GM18526 (cell line): ENCODE measurements around the gene EML3.

ENCODE experiments used
- POLR2A ChIP-seq: IDR thresholded peaks from 3 replicates; pipeline ENCODE4 v1.6.1; 2011; ENCODE audit not compliant: insufficient read length; ENCODE audit errors: extremely low read depth

EML3 gene

DNA sequence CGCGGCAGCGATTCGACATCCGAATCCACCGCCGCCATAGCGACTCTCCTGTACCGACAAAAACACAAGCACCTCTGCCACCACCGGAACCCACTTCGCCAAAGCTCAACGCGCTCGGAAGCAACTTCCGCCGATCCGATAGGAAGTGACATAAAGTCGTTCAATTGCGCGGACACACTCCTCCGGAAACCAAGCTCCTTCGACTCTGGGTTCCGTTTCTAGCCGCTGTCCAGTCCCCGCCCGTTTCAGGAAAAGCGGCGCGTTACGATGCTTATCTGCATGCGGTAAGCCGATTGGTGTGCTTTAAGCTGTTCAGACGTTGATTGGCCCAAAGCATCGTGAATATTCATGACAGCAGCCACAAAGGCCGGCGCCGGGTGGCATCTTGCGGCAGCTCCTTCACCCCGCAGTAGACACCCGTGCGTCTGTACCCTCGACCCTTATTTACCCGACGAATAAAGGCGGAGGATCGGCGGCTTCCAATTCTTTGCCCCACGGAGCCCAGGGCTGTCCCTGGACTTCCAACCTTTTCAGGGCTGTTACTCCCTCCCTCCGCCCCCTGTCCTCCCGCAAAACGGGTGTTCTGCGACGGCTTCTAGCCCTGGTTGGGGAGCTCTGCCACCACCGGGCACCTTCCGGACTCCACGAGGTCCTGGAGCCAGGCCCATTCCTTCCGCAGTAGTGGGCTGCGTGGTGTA lies 21.0 kb downstream of the EML3 start, which contains the start of gene TUT1:
Gene TUT1 (minus strand): TSS at position 76 of the 698 bp plus-strand sequence. CDS start 38 bp downstream, at position 38.
- peak; percentile 94 for TF ChIP-seq POLR2A

DNA sequence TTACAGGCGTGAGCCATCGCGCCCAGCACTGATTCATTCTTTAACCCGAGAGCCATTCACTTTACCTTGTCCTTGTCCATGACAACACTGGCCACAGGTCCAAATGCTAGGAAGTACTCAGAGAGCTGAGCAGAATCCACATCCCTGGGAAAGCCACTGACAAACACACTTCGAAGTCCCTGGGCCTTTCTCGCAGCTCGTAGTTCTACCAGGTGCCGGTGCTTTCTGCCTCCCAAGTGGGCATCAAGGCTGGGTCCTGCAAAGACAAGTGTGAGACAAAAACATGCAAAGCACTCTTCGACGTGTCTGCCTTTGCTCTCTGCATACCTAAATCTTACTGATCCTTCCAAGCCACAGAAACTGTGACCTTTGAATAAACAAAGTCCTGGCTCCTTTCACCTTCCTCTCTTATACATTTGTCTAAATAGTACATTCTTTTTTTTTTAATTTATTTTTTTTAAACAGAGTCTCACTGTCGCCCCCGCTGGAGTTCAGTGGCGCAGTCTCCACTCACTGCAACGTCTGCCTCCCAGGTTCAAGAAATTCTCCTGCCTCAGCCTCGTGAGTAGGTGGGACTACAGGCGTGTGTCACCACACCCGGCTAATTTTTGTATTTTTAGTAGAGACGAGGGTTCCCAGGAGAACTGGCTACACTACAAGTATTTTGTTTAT lies 23.5 kb downstream of the EML3 start:
- TF ChIP-seq POLR2A = no peak

DNA sequence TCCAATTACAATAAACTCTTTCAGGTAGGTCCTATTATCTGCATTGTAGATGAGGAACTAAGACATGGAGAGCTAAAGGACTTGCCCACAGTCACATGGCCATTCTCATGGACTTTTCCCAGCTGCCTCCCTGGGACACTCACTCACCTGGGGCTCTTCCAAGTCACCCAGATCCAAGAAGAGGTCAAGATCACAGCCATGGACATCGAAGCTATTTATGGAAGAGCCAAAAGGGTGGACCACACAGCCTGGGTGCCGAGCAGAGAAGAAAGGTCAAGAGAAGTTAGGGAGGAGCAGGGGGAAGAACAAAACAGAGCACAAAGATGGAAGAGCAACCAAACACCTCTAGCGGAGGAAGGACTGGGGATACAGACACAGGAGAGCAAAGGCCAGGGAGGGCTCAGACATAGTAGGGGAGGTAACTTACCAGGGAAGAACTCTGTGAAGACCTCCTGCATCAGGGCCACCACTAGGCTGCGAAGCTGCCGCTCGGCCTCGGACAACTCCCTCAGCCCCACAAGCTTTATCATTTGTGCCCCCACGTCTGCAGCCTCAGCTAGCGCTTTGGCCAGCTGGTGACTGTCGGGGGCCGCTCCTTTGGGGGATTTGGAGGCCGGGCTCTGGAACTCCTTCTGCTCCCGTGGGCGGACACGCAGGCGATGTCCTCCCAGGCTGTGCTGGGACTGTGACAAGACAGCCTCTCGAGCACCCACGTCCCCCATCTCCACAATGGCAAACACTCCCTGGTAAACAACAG lies 31.4 kb downstream of the EML3 start:
- no peak for TF ChIP-seq POLR2A

DNA sequence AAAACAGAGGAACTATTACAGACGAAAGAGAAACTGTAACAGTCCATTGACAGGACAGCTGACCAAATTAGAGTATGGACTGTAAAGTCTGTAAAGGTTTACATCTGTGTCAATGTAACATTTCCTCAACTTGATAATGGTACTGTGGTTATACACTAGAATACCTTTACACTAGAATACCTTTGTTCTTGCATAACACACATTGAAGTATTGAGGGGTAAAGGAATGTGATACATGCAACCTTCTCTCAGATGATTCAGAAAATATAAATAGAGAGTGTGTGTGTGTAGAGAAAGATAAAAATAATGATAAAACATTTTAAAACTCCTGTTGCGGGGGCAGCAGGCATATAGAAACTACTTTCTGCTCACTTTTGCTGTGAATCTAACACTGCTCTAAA lies 33.3 kb downstream of the EML3 start:
- no peak for TF ChIP-seq POLR2A

DNA sequence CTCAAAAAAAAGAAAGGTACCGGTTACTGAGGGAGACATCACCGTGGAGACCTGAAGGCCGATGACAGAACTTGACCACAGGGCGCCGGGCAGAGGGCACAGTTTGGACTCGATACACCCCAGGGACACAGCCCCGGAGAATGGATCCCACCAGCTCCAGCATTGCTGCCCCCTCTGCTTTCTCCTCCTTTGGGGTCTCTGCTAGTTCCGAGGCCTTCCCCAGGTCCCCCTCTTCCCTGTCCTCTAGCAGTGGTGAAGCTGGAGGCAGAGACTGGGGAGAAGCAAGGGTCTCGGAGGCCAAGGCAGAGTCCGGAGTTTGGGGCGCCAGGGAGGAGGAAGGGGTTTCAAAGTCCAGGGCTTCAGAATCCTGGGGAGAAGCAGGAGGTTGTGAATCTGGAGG lies 34.0 kb downstream of the EML3 start:
- TF ChIP-seq POLR2A = no peak

DNA sequence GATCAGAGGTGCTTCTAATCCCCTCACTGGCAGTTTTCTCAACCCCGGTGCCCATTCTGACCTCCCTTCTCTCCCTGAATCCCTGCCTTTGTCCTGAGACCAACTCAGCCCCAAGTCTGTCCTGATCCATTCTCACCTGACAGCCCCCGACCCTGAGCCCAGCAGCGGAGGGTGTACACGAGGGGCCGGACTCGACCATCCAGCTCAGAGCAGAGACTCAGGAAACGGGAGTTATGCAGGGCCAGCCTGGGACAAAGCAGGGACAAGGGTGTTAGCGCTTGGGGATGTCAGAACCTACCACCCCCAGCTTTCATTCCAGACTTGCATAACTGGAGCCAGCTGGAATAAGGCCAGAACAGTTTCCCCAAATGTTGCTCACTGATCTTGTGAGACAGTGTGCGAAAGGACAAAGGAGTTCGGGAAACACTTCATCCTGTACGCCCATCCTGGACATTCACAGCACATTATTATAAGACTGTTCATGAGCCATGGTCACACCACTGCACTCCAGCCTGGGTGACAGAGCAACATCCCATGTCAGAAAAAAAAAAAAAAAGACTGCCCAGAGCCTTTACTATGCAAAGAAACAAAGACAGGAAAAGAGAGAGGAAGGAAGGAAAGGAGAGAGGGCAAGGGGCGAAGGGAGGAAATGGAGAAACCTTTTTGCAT lies 35.4 kb downstream of the EML3 start:
- no peak for TF ChIP-seq POLR2A

DNA sequence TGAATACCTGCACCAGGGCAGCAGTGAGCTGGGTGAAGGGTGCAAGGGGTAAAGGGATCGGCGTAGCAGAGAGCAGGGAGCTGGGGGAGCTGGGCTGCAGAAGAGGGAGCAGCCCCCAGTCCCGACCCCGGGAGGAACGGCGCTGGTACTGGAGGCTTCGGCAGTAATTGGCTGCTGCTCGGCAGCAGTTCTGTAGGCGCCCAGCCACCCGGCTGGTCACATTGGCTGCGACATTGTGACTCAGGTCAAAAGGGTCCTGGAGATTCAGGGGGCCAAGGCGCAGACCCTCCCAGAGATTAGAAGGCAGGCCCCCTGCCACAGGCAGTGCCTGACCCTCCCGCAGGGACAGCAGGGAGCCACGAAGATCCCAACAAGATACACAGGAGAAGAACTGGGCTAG lies 36.7 kb downstream of the EML3 start:
- no peak for TF ChIP-seq POLR2A

DNA sequence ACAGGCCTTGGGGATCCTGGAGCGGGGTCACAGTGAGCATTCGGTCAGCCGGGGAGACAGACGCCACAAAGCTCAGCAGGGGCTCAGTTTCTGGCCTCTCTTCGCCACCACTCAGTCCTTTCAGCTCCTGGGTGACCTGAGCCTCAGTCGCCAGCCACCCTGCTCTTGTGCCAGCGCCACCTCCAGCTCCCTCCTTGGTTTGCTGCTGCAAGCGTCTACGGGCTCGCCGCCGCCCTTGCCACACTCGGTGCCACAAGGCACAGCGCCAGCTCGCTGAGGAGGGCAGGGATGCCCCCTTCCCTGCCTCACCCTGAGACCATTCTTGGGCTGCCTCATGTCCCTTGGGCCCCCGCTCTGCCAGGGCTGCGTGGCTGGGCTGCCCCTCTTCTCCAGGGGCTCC lies 37.4 kb downstream of the EML3 start:
- TF ChIP-seq POLR2A = no peak

DNA sequence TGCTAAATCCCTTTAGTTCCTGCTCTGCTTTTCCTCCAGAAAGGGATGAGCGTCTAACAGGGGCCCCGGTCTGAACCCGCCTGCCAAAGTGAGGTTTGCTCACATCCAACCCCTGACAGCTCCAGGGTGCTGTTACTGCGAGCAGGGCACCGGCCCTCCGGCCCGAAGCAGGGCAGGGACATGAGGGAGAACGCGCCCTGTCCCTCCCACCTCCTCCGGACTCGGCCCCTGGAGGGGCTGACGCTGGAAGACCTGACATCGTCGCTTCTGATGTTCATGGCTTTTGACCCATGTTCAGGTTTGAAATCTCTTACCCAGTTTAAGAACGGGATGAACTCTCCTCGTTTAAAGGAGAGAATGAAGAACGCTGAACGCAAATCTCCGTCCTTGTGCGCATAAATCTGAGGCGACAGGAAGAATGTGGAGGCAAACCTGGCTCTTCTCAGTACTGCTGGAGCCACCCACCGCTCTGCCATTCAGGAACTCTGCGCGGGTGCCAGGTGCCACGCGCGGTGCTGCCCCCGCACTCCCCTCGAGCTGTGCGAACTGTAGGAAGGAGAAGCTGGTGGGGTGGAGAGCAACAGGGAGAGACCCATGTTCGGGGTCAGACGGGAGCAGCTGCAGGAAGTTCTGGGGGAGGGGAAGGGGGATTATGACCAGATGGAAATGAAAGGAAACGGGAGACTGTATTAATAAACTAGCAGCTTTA lies 38.1 kb downstream of the EML3 start:
- TF ChIP-seq POLR2A = no peak

DNA sequence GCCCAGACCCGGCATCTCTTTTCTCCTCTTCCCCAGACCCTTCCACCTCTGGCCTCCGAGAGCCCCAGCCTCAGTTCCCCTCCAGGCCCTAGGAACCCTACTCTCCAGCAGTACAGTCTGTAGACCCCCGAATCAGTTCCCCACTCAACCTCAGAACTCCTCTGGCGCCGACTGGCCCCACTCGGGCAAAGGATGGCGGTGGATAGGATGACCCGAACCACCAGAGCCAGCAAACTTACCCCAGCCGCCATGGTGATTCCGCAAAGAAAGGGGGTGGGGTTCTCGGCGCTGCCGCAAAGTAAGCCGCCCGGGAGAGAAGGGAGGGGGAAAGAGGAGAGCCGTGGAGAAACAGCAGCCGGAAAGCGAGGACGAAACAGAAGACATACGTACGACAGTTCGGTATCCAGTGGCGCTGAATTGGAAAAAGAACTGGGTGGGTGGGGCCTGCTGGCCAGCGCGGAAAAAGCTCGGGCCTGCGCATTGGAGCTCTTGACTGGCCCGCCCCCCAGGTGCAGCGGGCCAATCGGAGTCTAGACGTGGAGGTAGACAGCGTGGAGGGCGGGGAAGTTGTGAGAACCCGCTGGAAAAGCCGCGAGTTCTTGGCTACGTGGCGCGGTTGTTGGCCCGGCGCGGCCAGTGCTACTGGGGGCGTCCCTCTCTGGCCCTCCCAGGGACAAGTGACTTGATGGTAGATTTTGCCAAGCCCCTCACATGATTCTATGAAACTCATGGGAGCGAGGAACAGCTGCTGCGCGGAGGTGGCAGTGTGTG lies 38.8 kb downstream of the EML3 start, which contains the start of gene EEF1G:
Gene EEF1G (minus strand): TSS at position 300 of the 771 bp plus-strand sequence. CDS start 49 bp downstream, at position 251.
- TF ChIP-seq POLR2A = peak; percentile 82

DNA sequence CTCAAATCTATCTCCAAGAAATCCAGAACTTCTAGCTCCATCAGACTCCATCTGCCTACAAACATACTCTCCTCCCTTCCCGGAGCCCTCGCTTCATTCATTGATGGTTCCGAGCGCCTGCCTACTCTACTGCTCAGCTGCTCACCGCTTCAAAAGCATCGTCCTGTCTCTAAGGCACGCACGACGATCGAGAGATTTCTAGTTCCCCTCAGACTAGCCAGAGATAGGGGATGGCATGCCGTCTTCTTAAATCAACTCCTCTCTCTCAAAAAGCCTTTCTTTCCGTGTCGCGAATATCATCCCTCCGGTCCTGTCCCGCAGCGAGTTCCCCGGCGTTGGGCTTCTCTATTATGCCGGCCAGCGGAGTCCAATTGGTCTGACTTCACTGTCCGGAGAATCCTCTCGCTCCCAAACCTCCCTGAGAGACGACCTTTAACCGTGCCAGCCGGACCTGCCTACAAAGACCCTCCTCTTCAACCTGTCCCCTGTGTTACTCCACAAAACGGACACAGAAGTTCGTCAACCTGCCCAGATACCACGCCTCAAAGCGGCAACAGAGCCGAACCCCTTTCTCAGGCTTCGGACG lies 39.5 kb downstream of the EML3 start:
- TF ChIP-seq POLR2A = no peak

DNA sequence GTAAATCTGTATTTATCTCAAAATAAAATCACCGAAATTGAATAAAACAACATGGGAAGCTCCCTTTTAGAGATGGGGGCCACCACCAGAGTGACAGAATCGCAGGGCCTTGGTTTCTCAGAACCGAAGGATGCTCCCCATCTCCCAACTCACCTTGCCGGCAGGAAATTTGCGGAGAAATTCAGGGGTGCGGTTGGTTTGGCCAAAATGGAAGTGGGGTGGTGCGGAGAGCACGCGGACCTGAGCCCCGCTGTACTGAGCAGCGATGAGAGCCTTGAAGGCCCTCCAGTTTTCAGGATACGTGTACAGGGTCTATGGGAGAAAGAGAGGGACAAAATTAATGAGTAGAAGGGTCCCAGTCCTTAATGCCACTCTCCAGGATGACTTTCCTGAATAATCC lies 40.1 kb downstream of the EML3 start:
- no peak for TF ChIP-seq POLR2A

DNA sequence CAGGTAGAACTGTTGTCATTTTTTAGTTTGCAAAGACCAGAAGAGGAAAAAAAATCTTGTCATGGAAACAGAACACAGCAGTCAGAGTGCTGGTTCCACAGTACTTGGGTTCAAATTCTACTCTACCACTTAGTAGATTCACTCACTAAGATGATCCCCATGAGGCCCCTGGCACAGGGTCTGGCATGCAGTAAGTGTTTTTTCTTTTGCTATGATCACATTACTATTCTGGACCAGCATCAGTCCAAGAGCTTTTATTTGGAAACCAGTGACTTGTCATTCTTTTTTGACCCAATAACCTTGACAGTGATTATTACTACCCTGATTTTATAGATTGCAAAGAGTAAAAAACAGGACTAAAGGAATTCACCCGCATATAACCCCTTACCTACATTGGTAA lies 43.0 kb downstream of the EML3 start:
- no peak for TF ChIP-seq POLR2A

DNA sequence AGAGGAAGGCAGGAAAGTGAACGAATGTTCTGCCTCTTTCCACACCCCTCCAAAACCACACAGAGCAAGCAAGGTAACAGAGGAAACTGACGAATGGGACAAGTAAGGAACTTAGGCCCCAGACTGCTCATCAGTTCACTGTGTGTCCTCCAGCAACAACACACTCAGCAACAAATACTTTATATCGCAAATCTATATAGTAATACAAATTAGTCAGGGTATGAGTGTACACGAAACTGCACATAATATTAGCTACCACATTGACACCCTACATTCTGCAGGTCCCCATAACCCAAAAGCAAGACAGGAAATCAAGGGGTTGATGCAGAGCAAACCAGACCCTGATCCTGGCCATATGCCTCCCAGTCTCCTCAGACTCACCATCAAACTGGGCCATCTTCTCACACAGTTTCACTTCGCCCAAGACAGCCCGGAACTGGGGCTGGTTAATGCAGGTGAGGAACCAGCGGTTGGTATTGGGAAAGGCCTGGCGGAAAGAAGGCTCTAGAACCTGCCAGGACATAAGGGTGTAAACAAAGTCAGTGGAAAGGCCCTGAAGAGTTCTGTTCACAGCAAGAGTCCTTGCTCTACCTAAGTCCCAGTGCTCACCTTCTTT lies 45.4 kb downstream of the EML3 start:
- no peak for TF ChIP-seq POLR2A

DNA sequence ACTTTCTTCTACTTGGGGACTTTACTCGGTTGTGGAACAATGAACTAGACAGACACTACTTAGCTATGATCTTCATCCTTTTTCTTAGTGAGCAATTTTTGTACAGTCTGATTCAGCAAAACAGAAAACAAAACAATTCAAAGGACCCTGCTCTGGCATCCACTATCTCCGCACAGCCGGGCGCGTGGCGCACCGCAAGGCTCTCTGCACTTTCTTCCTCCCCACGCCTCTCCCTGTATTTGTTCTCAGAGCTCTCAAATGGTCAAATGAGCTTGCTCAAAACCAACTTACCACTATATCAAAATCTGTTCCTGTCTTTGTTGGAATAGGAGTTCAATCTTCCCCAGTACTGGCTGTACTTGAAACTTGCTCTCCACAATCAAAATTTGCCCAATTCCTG lies 46.3 kb downstream of the EML3 start:
- TF ChIP-seq POLR2A = no peak
